NCI-H226 (cell line): ENCODE data around the gene SYMPK.
"Not testable (repeated sequence)": the region's sequence is repeated elsewhere in the genome, so short reads cannot be mapped to it uniquely, and the experiment has no call there.

Source experiments
- DNase-seq: peaks from one replicate; pipeline ENCODE4 v3.0.0-alpha.2; 2015

SYMPK gene

DNA sequence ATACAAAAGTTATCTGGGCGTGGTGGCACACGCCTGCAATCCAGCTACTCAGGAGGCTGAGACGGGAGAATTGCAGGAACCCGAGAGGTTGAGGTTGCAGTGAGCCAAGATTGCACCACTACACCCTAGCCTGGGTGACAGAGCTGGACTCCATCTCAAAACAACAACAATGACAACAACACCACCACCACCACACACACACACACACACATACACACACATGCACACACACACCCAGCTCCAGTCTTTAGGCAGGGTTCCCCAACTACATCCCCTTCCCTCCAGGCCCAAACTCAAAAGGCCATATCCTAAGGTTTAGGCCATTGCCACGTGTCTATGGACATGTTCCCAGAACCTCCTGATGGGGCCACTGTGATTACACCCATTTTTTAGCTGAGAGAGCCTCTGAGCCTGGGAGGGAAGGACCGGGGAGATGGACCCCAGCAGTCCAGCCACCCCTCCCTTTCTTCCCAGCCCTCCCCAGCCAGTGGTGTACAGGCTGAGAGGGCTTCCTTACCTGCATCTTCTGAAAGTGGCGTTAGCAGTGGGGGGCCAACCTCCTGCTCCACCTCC is 61.3 kb downstream of the SYMPK start:
- no peak for DNase-seq

- peak; percentile 69 for DNase-seq
Measured at GRCh38 chr19:45800070-45800553, 62.8 kb downstream of the SYMPK start.

DNA sequence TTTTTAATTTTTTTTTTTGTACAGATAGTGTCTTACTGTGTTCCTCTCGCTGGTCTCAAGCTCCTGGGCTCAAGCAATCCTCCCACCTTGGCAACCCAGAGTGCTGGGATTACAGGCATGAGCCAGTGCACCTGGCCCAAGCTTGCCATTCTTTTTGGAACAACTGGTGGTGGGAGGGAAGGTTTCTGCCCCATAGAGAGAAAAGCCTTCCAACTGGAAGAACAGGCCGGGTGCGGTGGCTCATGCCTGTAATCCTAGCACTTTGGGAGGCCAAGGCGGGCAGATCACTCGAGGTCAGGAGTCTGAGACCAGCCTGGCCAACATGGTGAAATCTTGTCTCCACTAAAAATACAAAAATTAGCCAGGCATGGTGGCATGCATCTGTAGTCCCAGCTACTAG is 63.4 kb downstream of the SYMPK start:
- not testable (repeated sequence) for DNase-seq

DNA sequence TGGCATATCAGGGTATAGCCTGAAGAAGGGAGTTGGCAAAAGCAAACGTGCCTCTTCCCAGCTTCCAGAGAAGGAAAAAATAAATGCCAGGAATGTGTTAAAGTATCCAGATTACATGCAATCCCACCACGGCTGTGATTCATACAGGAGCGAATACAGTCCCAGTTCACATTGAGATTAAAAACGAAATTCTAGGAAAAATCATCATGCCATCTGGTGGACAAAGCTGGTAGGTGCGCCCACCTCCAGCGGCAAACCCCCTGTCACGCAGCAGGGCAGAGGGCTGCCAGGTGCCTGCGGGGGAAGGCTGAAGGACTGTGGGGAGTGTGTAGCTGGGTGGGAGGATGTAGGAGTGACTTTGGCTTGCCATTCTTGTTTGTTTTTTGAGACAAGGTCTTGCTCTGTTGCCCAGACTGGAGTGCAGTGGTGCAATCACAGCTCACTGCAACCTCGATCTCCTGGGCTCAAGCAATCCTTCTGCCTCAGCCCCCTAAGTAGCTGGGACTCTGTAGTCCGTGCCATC is 63.9 kb downstream of the SYMPK start:
- DNase-seq, result peak; percentile 80

GRCh38 chr19:45794627-45795026 is 68.3 kb downstream of the SYMPK start:
- DNase-seq, result no peak

DNA sequence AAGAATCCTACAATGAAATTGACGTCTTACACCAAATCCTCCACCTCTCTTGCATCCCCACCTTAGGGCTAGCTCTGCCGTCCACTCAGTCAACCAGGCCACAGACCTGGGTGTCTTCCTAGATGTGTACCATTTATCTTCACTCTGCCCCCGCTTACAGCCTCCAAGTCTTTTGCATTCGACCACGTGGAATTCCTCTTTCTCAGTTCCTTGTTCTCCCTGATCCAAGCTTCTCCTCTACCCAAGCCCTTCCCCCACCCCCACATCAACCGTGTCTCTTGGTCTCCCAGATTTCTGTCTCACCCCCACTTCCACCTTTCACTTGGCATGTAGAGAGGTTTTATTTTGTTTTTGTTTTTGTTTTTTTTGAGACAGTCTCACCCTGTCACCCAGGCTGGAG is 69.1 kb downstream of the SYMPK start:
- DNase-seq, result no peak

DNA sequence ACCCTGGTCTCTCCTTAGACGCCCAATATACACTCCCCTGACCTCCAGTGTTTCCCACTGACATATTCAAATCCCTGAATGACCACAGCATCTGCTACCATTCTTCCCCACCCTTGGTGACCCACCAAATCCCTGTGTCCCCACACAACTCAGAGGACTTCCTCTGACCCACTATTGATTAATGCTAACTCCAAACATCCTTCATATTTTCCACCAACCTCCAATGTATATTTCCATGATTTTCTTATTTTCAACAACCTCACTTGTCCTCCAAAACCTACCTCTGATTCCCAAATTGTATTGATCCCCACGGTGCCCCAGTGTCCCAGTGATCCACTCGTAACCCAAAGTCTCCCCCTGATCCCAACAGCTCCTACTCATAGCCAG is 69.8 kb downstream of the SYMPK start:
- no peak for DNase-seq

GRCh38 chr19:45792470-45793177 is 70.3 kb downstream of the SYMPK start, which contains the start of gene DMWD:
Gene DMWD (minus strand): TSS chr19:45792845. CDS start chr19:45792756, 89 bp downstream.
- peak; percentile 93 for DNase-seq

DNA sequence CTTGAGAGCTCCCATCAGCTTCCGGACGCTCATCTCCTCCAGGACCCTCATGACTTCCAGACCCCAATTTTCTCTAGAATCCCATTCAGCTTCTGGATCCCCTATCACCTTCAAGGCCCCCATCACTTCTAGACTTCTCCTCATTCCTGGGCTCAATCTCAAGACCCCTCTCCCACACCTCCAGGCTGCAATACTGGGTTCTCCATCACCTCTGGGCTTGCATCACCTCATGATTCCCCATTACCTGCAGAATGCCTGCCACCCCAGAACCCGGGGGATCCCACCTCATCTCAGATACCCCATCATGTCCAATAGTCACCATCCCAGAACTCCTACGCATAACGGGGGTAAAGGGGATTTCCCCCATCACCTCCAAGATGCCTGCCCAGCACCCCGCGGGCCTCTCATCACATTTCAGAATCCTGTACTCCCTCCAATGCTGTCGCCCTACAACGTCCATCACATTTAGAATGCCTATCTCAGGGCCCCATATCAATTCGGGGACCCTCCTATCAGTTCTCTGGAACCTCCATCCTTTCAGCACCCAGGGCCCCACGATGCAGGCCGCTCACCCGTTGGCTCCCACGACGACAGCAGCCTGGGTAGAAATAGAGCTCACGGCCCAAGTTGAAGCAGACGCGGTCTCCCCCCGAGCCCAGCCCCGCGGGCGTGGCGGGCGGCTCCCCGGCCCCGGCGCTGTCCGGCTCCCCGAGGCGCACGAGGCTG is 71.0 kb downstream of the SYMPK start:
- DNase-seq, result no peak

GRCh38 chr19:45790942-45791341 is 72.0 kb downstream of the SYMPK start:
- no peak for DNase-seq

DNA sequence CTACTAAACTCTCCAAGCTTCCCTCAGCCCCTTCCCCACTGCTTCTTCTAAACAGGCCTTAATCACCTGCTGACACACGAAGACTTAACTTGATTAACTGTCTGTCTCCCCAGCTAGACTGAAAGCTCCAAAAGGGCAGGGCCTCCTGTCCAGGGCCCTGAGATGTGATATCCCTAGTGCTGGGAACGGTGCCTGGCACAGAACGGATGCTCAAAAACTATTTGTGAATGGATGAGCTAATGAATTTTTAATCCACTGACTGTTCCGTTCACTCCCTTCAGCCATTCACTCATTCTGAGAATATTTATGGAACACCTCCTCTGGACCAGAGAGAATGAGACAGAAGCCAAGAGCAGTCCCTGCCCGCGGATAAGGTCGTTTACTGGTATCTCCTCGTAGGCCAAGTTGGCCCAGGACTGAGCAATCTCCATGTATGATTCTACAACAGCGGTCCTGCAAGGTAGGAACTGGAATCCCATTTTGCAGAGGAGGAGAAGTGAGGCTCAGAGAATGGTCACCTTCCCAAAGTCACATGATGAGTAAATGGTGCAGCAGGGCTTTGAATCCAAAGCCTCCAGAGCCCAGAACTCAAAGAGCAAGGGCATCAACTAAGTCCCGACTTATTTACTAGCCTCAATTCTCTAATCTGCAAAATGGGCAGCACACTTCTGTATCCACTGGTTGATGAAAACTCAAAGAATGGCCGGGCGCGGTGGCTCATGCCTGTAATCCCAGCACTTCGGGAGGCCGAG is 73.7 kb downstream of the SYMPK start:
- DNase-seq, result no peak

DNA sequence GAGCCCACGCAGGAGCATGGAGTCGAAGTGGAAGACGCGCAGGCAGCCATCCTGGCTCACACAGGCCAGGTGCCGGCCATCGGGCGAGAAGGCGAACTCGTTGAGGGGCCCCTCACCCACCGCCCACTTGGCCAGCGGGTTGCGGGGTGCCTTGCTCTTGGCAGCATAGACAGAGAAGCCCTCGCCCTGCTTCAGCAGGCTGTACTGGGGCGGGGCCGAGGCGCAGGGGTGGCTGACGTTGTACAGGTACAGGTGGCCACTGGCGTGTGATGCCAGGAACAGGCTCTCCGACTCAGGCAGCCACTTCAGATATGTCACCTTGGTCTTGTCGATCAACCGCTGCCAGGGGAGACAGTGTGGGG is 76.4 kb downstream of the SYMPK start:
- DNase-seq, result no peak

DNA sequence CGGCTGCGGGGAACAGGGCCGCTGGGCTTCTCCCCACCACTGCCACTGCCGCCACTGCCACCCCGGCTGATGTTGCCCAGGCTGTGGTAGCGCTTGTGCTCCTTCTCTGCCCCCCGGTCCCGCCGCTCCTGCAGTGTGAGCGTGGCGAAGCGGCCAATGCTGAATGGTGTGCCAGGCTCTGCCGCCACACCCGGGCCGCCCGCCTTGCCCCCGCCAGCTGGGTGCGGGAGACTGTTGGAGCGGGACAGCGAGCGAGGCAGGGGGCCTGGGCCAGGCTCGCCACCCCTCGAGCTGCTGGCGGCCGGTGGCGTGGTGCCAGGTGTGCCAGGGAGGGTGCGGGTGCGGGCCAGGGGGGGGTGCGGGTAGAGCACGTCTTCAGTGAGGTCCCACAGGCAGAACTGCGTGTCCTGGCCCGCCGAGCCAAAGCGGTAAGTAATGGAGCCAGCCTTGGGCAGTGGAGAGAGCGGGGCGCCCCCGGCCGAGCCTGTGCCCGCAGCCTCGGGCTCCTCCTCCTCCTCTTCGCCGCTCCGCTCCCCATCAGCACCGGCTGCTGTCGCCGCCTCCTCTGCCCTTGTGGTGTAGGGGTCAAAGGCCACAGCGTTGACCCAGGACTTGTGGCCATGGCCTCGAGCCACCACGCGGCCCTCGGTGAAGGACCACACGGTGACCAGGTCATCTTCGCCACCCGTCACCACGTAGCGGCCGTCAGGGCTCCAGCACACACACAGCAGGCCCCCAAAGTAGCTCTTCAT is 77.0 kb downstream of the SYMPK start:
- DNase-seq, result no peak

DNA sequence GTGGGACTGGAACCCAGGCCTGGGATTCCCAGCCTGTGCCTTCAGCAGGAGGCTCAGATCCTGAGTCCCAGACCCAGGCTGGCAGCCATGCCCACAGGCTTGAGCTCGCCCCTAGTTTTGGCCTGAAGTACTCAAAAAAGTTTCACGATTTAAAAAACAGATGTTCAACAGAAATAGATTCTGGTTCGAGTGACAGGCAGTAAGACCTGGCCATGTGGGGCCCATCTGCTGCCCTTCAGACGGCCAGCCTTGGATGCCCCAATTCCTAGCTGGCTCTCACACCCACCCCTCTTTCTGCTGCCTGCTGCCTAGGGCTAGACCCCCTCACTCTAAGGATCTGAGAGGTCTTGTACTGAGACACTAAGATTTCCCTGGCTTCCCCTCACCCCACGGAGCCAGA is 77.8 kb downstream of the SYMPK start:
- DNase-seq, result no peak

DNA sequence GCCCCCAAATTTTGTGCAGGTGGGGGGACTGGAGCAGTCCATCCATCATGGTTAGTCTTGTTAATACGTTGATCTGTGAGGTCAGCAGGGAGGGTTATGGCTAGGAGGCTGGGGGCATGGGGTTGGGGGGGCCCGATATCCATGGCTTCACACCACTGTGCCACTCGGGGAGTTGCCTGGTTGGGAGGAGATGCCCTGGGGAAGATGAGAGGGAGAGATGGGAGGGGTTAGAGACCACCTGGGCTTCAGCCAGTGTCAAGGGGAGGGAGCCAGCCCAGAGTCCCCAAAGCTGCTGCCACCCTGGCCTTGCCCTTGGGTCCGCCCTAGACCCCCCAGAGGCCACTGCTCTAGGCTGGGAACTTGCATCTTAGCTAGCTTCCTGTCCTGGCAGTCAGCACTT is 78.9 kb downstream of the SYMPK start:
- no peak for DNase-seq

DNA sequence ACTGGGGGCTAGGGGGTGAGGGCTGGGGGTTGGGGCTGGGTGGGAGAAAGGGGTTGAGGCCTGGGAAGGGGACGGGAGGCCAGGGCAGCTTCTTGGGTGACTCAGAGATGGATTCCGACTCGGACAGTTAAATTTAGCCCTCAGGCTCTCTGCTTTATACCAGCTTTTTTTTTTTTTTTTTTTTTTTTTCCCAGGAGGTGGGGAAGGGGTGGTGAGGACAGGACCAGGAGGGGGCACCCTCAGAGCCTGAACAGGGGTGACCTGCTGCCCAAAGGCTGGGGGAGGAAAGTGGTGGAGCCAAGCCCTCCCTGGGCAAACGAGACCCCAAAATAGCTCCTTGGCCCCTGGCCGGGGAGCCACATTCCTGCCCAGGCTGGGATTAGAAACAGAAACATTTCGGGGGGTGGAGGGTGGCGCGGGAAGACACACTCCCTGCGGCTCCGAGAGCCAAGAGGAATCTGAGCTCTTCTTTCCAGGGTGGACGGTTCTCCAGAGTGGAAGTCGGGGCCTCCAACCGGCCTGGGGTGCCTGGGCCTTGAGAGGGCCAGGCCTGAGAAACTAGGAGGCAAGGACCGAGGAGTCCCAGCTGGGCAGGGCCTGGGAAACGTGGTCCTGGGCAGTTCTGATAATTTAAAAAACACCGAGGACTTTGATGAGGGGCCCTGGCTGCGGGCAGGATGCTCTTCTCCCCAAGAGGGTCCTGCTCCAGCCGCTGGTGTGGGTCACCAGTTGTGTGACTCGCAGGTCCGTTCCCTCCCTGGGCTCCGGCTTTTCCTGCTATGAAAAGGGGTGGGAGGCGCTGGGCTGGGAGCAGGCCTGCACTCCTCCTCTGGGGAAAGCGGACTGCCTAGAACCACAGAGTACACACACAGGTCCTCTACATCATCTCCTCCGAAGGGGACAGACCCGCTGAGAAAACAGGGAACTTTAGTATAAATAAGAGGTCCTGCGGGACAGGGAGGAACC is 79.8 kb downstream of the SYMPK start:
- peak; percentile 73 for DNase-seq

GRCh38 chr19:45782162-45782691 is 80.7 kb downstream of the SYMPK start, which contains the start of gene DMPK:
Gene DMPK (minus strand): TSS chr19:45782490. CDS start chr19:45782352, 138 bp downstream.
- DNase-seq, result no peak

DNA sequence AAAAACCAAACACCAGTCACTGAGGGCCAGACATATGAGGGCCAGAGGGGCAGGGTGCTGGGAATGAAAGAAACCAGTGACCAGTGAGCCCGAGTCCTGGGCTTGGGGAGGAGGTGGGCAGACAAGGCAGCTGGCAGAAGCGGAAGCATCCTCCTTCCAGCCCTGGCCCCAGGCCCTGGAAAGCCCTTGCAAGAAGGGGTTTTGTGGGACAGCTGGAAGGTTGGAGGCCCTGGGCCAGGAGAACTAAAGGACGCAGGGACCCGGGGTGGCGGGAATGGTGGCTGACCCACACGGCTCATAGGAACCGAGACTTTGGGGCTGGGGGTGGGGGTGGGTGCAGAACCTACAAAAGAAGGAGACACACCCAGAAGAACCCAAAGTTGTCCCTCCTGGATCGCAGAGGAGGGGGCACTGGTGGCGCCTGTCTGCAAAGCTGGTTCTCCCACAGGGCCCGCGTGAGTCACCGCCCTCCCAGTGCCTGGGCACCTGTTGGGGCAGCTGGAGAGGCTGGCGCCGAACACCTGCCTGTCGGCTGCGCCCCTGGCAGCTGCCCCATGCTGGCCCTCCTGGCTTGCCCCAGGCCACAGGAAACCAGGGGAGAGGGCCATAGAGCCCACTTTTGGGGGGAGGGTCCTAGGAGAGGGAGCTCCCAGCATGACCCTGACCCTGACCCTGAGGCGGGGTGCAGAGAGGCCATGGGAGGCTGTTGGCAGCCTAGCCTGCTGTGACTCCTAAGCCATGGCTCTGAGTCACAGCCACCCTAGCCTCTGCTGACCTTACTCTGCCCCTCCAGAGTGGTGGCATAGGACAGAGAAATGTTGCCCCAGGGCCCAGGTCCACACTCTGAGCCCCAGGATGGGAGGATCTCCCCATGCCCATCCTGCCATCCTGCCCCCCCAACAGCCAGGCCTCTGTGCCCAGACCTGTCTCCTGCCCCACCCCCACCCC is 81.5 kb downstream of the SYMPK start:
- no peak for DNase-seq

GRCh38 chr19:45780448-45781213 is 82.3 kb downstream of the SYMPK start:
- DNase-seq, result no peak
